Ishikawa (cell line): Measurements from ENCODE around the gene C22orf31.

Experiments
- CEBPB ChIP-seq: IDR thresholded peaks from 2 replicates; pipeline ENCODE4 v1.6.1; 2012
- CREB1 ChIP-seq: IDR thresholded peaks from 2 replicates; pipeline ENCODE4 v1.6.1; 2012; ENCODE audit warnings: low read depth
- EGR1 ChIP-seq: IDR thresholded peaks from 2 replicates; pipeline ENCODE4 v1.6.1; 2012
- EP300 ChIP-seq: IDR thresholded peaks from 2 replicates; pipeline ENCODE4 v1.6.1; 2012; ENCODE audit warnings: borderline replicate concordance
- FOXM1 ChIP-seq: IDR thresholded peaks from 2 replicates; pipeline ENCODE4 v1.6.1; 2012; ENCODE audit warnings: low read depth, borderline replicate concordance
- MAX ChIP-seq: IDR thresholded peaks from 2 replicates; pipeline ENCODE4 v1.6.1; 2012
- NFIC ChIP-seq: IDR thresholded peaks from 2 replicates; pipeline ENCODE4 v1.6.1; 2012
- RAD21 ChIP-seq: IDR thresholded peaks from 2 replicates; pipeline ENCODE4 v1.6.1; 2012; ENCODE audit warnings: low read depth
- REST ChIP-seq: IDR thresholded peaks from 2 replicates; pipeline ENCODE4 v1.6.1; 2012; ENCODE audit warnings: low read depth, mild to moderate bottlenecking
- TAF1 ChIP-seq: IDR thresholded peaks from 2 replicates; pipeline ENCODE4 v1.6.1; 2012; ENCODE audit warnings: low read depth, mild to moderate bottlenecking
- TCF12 ChIP-seq: IDR thresholded peaks from 2 replicates; pipeline ENCODE4 v1.6.1; 2012; ENCODE audit warnings: low read depth
- TEAD4 ChIP-seq: IDR thresholded peaks from 2 replicates; pipeline ENCODE4 v1.6.1; 2012
- USF1 ChIP-seq: IDR thresholded peaks from 2 replicates; pipeline ENCODE4 v1.6.1; 2012
- YY1 ChIP-seq: IDR thresholded peaks from 2 replicates; pipeline ENCODE4 v1.6.1; 2012; ENCODE audit warnings: low read depth
- ZBTB7A ChIP-seq: IDR thresholded peaks from 2 replicates; pipeline ENCODE4 v1.6.1; 2012; ENCODE audit warnings: low read depth

The C22orf31 gene

DNA sequence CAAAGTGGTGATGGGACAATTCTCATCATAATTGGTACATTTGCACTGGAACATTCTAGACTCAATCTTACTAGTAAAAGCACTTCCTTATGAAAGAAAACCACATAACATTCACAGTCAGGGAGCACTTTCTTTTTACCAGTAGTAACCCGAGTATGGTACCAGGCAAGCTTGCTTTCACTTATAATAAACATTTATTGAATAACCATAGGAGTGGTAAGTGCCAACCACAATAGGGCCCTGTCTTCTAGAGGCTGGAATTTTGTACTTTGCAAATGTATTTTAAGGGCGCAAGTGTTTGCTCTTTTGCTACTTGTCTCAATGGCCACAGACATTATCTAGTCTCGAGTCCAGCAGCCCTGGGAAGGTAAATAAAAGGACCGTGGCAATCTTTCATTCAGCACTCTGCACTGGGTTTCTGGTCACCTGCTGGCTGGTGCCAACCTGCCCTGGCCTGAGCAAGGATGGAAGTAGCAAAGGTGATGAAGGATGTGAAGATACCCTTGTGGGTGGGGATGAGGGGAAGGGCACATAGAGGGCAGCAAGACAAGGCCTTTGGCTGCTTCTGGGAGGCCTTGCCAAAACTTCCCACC is 24.2 kb downstream of the C22orf31 start:
- TF ChIP-seq EP300 (no peak), REST (no peak), MAX (no peak), USF1 (no peak), CEBPB (no peak), TEAD4 (no peak), EGR1 (no peak), TAF1 (no peak), FOXM1 (no peak), RAD21 (no peak), CREB1 (no peak), ZBTB7A (no peak), YY1 (no peak), TCF12 (no peak), NFIC (no peak)

DNA sequence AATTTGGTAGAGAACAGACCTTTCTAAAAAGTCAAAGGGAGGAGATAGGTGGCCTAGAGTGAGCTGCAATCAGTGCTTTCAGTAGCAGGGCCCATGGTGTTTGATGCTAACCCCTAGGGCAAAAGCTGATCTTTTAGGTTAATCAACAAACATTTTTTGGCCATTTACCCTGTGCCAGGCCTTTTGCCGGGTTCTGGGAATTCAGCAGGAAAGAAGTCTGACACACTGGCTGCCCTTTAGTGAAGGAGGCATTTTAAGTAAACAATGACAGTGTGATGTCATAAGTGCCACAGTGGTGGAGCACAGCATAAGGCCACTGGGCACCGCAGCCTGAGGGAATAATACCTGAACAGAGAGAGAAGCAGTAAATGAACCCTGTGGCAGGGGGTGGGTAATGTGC is 29.0 kb downstream of the C22orf31 start:
- TF ChIP-seq TAF1, result no peak
- no peak for TF ChIP-seq NFIC
- TF ChIP-seq CEBPB, result no peak
- no peak for TF ChIP-seq YY1
- TF ChIP-seq FOXM1, result no peak
- no peak for TF ChIP-seq MAX
- no peak for TF ChIP-seq USF1
- no peak for TF ChIP-seq RAD21
- no peak for TF ChIP-seq EGR1
- TF ChIP-seq REST, result no peak
- no peak for TF ChIP-seq TCF12
- no peak for TF ChIP-seq CREB1

DNA sequence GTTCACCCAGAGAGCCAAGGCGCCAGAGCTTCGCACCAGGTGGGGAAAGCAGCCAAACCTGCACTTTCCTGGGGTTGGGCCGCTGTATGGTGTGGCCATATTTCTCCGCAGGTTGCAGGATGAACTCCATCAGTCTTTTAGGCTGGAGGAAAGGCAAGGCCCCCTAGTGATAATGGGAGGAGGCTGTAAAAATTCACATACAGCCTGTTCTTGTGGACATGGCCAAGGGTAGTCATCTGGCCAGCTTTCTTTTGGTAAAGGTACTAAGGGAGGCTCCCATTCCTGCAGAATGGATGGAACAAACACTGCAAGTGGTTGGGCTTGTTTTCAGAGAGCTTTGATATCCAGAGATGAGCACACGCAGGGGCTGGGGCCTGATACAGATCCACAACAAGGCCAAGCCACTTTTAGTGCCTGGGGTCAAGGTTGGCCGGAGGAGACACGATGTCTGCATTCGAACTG is 29.6 kb downstream of the C22orf31 start:
- no peak for TF ChIP-seq EP300
- no peak for TF ChIP-seq YY1
- no peak for TF ChIP-seq FOXM1

- TF ChIP-seq EP300 (0 out of 2 replicates have a peak, but pooled peaks have one; percentile 17), ZBTB7A (0 out of 2 replicates have a peak, but pooled peaks have one; percentile 2), CREB1 (0 out of 2 replicates have a peak, but pooled peaks have one; percentile 15), CEBPB (no peak), TCF12 (peak; percentile 17; the same call in 1 of the 2 replicates), EGR1 (no peak; the same call in 1 of the 2 replicates)
Observed at GRCh38 chr22:29031227-29032011, 30.2 kb downstream of the C22orf31 start.

DNA sequence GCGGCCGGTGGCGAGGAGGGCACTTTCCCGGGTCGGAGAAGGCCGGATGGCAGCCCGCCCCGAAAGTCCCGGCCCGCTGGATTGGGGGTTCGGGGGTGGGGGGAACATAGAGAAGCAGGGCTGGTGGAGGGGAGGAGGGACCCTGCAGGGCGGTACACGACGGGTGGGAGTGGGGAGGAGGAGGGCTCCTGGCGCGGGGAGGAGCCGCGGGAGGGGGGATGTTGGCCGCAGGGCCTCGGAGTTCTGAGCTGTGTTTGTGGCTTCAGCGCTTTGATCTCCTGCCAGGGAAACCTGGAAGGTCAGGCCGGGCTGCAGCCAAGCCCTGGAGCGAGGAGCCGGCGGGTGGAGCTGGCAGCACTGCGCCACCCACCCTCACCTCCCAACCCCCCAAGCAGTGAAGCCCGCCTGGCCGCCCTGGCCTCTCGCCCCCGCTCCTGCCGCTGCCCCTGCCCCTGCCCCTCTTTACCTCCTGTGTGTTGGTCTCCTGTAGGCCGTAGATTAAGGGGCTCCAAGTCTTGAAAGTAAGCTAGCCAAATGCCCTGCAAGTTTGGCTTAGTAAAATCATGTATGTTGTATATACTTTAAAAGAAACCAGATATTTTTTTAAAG is 30.9 kb downstream of the C22orf31 start:
- TF ChIP-seq TEAD4 (peak; percentile 61; the same call in 1 of the 2 replicates), EP300 (peak; percentile 44; the same call in 1 of the 2 replicates), CEBPB (no peak), CREB1 (no peak), RAD21 (peak; percentile 30; the same call in 1 of the 2 replicates), TCF12 (peak; percentile 67; the same call in 1 of the 2 replicates), ZBTB7A (peak; percentile 67), TAF1 (peak; percentile 25; the same call in 1 of the 2 replicates), EGR1 (peak; percentile 54), NFIC (peak; percentile 96), MAX (peak; percentile 37), FOXM1 (no peak), YY1 (peak; percentile 56; the same call in 1 of the 2 replicates), REST (no peak), USF1 (no peak)
